ENCODE results near the gene FBLN2. TPM values are rescaled to one million over a fixed set of nuclear protein-coding genes. Genes with fewer than 3 reads are reported as not detected.

The FBLN2 gene
- total and polyA plus RNA-seq, 2 of the 13 experiments (the other 11 are each of a cell fraction or from before 2014, with no cell fraction given): not detected

GRCh38 chr3:13501958-13502790, 46.8 kb upstream of the FBLN2 start:
- CTCF ChIA-PET (ENCODE audit: low intra/inter-chr PET ratio, low total read pairs): no interaction called here
- no peaks in the 10 kb centered on the region for H3K27me3 ChIP-seq (ENCODE audit: control insufficient read depth in 1 of 2, insufficient read depth in 2 of 2, low read length in 2 of 2)
- 98% methylated on average over 11 of the region's 18 CpGs for WGBS (ENCODE audit: low lambda C conversion rate)
- H3K27ac ChIP-seq (ENCODE audit: extremely low read length, insufficient read depth, low read length): no peak overlapping the region
- no peak for FAIRE-seq
- H3K4me2 ChIP-seq (ENCODE audit: low read depth, low read length): no peak overlapping the region
- intact Hi-C loops (cut with micrococcal nuclease; ENCODE audit: unreplicated experiment) (no loop called here), in situ Hi-C loops (cut with HindIII; ENCODE audit: extremely low pct_ligation_motif_present, low pct_unique_long_range_greater_than_20kb) (no loop called here)
- no peak for DNase-seq (ENCODE audit: low spot score)
- TF ChIP-seq NCOA1 (CRISPR knock-in tag; IDR thresholded peaks at IDR 0.05): no peak
- TF ChIP-seq BCL3 (CRISPR knock-in tag; IDR thresholded peaks at IDR 0.05): no peak
- no peak for TF ChIP-seq KDM6A (CRISPR knock-in tag; IDR thresholded peaks at IDR 0.05; ENCODE audit: low read depth)
- TF ChIP-seq ZFP1 (CRISPR knock-in tag; IDR thresholded peaks at IDR 0.05): no peak
- no peak for TF ChIP-seq ZNF513 (CRISPR knock-in tag; conservative IDR thresholded peaks at IDR 0.05)
- TF ChIP-seq ZBTB40 (IDR thresholded peaks at IDR 0.05): no peak
- TF ChIP-seq ZBTB40 (CRISPR knock-in tag; IDR thresholded peaks at IDR 0.05): no peak
- TF ChIP-seq NAIF1 (CRISPR knock-in tag; IDR thresholded peaks at IDR 0.05; ENCODE audit: borderline replicate concordance): no peak
- TF ChIP-seq ATRX (CRISPR knock-in tag; IDR thresholded peaks at IDR 0.05; ENCODE audit: borderline replicate concordance): no peak
- no peak for TF ChIP-seq GABPA (IDR thresholded peaks at IDR 0.05; ENCODE audit: low read depth, low read length)
- no peak for TF ChIP-seq GABPA (CRISPR knock-in tag; IDR thresholded peaks at IDR 0.05; ENCODE audit: low read depth)
- no peak for TF ChIP-seq CEBPG (CRISPR knock-in tag; IDR thresholded peaks at IDR 0.05)
- POLR2A ChIA-PET: no interaction called here
- BruUV-seq (replicated peaks): no TSS peak
- H3K9ac ChIP-seq (ENCODE audit: insufficient read depth, low read depth, low read length): no peak overlapping the region
- no peaks in the 10 kb centered on the region for H3K9me3 ChIP-seq (ENCODE audit: low read length)
- H3K36me3 ChIP-seq (replicated peaks in 1 of 2; ENCODE audit: control insufficient read depth in 1 of 2, insufficient read depth in 2 of 2, low read length in 2 of 2): peaks cover 2 to 7% of the 10 kb centered on the region in 2 experiments; a peak in 2 of 5 replicates
- ATAC-seq: no peak
- H3K4me3 ChIP-seq (replicated peaks in 1 of 3; ENCODE audit: insufficient read depth in 1 of 3, low read depth in 2 of 3, low read length in 3 of 3): no peak overlapping the region
- H2AFZ ChIP-seq (ENCODE audit: low read length): no peak overlapping the region
- peaks cover 3% of the 10 kb centered on the region; the same call in 1 of the 2 replicates for H4K20me1 ChIP-seq (ENCODE audit: insufficient read depth, low read length)
- H3K4me1 ChIP-seq (ENCODE audit: insufficient read depth, low read length): no peaks in the 10 kb centered on the region
- no peaks in the 10 kb centered on the region for H3K79me2 ChIP-seq (ENCODE audit: insufficient read depth, low read length)

Data from HepG2 (cell line).